Glomerular visceral epithelial cell (primary cell): ENCODE data around the gene MIER2.
"Not testable (repeated sequence)": the region's sequence is repeated elsewhere in the genome, so short reads cannot be mapped to it uniquely, and the experiment has no call there.

Experiments
- DNase-seq: peaks from one replicate; pipeline ENCODE4 v3.0.0-alpha.2; 2016; ENCODE audit errors: extremely low spot score

Gene MIER2, protein sequence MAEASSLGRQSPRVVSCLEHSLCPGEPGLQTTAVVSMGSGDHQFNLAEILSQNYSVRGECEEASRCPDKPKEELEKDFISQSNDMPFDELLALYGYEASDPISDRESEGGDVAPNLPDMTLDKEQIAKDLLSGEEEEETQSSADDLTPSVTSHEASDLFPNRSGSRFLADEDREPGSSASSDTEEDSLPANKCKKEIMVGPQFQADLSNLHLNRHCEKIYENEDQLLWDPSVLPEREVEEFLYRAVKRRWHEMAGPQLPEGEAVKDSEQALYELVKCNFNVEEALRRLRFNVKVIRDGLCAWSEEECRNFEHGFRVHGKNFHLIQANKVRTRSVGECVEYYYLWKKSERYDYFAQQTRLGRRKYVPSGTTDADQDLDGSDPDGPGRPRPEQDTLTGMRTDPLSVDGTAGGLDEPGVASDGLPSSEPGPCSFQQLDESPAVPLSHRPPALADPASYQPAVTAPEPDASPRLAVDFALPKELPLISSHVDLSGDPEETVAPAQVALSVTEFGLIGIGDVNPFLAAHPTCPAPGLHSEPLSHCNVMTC

DNA sequence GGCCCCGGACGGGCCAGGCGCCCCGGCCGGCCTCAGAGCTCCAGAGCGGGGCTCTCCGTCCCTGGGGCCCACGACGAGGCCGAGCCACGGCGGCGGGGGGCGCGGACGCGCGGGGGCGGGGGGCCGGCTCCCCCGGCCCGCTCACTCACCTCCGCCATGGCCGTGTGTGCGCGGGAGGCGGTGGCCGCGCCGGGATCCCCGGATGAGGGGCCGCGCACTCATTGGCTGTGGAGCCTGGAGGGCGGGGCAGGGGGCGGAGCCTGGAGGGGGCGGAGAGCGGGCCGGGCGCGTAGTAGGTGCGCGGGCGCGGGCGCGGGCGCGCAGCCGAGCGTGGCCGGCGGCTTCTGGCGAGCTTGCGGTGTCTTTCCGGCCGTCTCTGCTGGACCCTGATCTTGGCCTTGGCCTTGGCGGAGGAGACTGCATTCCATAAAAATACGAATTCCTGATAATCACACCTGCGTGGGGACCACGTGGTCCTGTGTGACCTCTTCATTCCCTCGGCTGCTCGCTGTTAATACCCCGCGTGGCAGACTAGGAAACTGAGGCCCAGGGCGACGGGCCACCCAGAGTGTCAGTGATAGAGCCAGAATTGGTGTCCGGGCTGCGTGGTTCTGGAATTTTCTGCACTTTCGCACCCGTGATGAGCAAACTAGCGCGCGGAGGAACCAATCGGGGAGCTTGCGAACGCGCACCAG is at the start of gene MIER2:
TSS of gene MIER2 (minus strand) at position 172 of the 695 bp plus-strand sequence. CDS start at position 158, 14 bp downstream.
- peak; percentile 84 for DNase-seq

DNA sequence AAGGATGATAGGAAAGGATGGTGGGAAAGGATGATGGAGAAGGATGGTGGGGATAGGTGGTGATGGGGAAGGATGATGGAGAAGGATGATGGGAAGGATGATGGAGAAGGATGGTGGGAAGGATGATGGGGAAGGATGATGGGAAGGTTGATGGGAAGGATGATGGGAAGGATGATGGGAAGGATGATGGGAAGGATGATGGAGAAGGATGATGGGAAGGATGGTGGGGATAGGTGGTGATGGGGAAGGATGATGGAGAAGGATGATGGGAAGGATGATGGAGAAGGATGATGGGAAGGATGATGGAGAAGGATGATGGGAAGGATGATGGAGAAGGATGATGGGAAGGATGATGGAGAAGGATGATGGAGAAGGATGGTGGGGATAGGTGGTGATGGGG is 49.0 kb upstream of the MIER2 start:
- DNase-seq: not testable (repeated sequence)

DNA sequence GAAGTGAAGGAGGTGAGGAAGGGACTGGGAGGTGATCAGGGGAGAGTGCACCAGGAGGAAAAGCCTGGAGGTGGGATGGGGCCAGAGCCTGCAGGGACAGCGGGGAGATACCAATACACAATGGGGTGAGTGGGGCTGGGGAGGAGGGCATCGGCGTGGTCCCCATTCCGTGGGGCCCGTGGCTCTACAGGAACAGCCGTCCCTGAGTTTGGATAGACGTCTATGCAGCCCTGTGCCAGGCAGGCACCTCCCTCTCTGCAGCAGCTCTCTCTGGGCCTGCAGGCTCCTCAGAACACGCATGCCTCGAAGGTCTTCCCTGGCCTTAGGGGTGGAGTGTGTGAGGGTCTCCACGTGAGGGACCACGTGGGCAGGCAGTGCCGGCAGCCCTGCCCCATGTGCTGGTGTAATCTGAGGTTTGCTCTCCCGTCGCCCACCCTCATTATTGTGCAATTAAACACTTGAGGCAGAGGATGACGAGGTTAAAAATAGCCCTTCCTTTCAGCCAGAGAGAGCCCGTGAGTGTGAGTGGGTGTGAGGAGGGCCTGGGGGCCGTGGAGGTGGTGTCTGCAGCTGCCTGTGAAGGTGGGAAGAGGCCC is 47.9 kb upstream of the MIER2 start:
- DNase-seq: no peak

DNA sequence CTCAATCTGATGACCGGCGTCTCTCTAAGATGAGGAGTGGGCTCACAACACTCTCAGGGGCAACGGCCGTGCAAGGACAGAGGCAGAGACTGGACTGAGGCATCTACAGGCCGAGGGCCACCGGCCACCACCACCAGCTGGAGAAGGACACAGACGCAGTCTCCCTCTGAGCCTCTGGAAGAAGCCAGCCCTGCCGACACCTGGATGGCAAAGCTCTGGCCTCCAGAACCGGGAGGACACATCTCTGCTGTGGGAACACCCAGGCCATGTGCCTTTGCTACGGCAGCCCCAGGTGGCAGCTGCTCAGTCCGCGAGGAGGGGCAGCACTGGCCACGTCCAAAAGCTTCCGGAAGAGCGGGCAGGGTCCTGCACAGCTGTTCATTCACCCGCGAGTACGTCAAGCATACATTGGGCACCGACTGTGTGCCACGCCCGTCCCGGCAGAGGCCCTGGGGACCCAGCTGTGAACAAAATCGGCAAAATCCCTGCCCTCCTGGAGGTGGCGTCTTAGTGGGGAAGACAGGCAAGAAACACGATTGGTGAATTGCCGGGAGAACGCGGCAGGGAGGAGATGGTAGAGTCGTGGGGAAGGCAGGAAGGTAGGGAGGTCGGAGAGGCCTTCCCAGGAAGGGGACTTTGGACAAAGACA is 47.3 kb upstream of the MIER2 start:
- DNase-seq: no peak

DNA sequence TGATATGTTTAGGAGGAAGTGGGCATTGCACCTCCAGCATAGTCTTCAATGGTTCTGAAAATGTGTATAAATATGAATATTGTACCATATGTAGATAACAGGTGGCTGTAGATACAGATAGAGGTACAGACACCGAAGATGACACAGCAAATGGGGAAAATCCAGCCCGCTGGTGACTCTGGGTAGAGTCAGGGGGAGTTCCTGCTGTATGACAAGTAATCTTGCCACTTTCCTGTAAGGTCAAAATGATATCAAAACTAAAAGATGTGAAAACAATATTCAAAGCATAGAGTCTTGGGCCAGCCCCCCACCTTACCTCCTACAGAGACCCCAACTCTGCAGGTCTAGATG is 46.6 kb upstream of the MIER2 start:
- no peak for DNase-seq

DNA sequence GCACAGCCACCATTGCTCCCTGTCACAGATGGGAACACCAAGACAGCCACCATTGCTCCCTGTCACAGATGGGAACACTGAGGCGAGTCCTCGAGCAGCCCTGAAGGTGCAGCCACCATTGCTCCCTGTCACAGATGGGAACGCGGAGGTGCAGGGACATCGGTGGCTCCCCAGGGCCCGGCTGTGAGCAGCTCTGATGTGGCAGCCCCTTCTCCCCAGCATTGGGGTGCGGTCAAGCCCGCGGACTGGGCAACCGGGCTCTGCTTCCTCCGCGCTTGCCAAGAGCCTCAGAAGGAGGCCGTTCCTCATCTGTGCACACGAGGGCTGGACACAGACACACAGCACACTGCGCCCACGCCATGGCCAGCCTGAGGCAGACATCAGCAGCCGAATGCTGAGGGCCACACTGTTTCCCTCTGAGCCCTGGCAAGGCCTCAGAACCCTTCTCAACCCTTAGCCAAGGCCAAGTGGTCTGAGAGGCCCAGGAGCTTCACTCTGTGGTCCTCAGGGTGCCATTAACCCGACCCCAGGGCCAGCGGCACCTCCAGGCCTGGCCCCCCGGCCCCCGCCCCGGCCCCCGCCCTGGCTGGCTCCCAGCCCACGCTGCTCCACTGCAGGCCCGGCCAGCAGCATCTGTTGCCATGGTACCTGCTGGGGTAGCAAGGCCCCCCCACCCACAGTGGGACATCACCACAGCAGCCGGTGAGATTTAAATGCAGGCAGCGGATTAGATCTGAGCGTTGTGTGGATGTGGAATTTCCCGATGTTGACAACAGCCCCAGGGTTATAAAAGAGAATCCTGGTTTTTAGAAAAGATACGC is 46.0 kb upstream of the MIER2 start:
- DNase-seq: no peak

DNA sequence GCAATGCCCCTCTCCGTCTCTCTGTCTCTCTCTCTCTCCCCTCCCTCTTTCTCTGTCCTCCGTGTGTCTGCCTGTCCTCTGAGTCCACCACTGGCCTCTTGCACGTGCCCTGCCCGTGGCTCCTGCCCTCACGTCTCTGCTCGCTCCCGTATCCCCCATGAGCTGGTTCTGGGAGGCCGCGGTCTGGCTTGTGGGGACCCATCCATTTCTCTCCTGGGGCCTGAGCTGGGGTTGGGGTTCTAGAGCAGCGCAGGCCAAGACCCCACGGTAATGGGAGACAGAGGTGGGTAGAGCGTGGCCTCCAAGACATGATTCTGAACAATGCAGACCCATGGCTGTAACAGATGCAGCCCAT is 45.3 kb upstream of the MIER2 start:
- no peak for DNase-seq

DNA sequence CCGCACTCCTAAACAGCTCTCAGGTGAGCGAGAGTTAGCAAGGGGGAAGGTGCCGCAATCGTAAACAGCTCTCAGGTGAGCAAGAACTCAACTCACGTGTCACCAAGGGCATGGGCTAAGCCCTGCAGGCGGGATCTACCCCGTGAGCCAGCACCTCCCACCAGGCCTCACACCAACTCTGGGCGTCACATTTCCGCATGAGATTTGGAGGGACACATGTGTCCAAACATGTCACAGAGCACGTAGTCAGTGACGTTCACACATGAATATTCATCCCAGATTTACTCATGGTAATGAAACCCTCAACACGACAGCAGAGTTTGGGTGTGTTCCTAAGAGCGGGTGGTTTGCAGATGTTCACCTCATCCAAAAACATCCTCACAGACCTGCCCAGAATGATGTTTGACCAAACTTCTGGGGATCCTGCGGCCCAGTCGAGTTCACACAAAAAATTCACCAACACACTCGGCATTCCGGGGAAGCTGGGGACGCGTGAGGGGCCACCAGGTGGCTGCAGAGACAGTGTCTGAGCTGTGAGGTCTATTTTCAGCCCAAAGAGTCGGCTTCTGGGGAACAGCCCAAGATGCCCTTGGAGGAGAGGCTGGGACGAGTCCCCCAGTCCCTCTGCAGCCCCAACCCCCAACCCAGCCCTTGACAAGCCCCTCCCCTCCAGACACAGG is 44.8 kb upstream of the MIER2 start:
- DNase-seq: no peak

DNA sequence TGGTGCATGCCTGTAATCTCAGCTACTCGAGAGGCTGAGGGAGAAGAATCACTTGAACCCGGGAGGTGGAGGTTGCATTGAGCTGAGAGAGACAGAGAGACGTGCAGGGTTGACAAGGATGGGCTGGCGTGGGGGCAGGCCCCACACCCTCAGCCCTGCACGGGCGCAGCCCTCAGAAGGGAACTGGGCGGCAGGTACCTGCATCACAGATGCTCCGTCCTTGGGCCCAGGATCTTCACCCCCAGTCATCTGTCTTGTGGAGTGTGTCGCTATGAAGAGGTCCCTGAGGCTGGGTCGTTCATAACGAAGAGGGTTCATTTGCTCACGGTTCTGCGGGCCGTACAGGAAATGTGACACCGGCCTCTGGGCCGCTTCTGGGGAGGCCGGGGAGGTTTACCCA is 44.1 kb upstream of the MIER2 start:
- DNase-seq: no peak

DNA sequence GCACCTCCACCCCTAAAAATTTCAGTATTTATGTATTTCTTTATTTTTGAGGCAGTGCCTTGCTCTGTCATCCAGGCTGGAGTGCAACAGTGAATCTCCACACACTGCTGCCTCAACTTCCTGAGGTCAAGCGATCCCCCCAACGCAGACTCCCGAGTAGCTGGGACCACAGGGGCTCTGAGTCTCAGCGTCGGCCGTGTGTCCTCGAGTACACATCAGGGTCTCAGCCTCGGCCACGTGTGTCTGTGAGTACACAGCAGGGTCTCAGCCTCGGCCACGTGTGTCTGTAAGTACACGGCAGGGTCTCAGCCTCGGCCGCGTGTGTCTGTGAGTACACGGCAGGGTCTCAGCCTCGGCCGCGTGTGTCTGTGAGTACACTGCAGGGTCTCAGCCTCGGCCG is 43.2 kb upstream of the MIER2 start:
- DNase-seq: no peak

DNA sequence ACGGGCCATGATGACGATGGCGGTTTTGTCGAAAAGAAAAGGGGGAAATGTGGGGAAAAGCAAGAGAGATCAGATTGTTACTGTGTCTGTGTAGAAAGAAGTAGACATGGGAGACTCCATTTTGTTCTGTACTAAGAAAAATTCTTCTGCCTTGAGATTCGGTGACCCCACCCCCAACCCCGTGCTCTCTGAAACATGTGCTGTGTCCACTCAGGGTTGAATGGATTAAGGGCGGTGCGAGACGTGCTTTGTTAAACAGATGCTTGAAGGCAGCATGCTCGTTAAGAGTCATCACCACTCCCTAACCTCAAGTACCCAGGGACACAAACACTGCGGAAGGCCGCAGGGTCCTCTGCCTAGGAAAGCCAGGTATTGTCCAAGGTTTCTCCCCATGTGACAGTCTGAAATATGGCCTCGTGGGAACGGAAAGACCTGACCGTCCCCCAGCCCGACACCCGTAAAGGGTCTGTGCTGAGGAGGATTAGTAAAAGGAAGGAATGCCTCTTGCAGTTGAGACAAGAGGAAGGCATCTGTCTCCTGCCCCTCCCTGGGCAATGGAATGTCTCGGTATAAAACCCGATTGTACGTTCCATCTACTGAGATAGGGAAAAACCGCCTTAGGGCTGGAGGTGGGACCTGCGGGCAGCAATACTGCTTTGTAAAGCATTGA is 42.2 kb upstream of the MIER2 start:
- not testable (repeated sequence) for DNase-seq

DNA sequence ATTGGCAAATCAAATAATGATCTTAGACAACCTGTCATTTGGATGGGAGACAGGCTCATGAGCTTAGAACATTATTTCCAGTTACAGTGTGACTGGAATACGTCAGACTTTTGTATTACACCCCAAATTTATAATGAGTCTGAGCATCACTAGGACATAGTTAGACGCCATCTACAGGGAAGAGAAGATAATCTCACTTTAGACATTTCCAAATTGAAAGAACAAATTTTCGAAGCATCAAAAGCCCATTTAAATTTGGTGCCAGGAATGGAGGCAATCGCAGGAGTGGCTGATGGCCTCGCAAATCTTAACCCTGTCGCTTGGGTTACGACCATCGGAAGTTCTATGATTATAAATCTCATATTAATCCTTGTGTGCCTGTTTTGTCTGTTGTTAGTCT is 41.6 kb upstream of the MIER2 start:
- not testable (repeated sequence) for DNase-seq

DNA sequence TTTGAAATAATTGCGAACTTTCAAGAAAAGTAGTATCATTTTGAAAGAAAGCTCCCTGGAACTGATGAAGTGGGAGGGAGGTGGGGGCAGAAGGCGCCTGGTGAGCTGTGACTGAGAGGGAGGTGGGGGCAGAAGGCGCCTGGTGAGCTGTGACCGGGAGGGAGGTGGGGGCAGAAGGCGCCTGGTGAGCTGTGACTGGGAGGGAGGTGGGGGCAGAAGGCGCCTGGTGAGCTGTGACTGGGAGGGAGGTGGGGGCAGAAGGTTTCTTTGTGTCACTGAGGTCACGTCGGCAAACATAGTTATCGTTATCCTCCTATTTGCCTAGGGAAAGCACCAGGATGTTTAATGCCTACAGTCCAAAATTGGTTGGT is 40.2 kb upstream of the MIER2 start:
- peak; percentile 33 for DNase-seq

DNA sequence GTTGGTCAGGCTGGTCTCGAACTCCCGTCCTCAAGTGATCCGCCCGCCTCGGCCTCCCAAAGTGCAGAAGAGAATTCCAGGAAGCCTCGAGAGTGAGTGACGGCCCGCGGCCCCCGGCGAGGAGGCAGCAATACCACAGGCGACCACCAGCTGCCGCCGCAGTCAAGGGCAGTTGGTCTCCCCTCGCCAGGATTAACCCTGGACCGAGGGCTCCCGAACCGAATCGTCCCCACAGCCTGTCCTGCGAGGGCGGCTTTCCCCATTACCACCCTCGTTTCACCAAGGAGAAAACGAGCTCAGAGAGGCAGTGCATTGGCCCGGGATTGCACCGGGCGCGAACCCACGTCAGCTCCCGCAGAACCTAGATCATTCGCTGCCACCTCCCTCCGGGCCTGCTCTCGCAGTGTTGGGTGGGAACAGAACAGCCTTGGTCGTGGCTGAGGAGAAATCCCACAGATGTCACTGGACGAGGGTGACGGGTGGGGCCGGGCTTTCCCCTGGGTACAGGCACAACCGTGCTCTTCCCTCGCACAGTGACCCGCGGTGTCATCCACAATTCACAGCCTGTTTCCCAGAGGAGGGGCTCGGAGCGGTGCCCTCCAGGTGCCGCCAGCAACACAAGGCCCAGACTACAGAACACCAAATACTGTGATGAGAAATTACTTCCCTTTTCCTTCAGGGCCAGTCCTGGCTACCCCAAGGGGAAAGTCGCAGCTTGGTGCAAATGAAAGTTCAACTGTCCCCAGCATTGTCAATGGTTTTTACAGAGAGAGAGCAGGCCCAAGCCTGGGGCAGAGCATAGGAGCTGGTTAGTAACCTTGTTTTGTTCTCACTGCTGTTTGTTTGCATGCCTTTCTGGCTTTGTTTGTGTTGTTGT is 39.6 kb upstream of the MIER2 start:
- no peak for DNase-seq

DNA sequence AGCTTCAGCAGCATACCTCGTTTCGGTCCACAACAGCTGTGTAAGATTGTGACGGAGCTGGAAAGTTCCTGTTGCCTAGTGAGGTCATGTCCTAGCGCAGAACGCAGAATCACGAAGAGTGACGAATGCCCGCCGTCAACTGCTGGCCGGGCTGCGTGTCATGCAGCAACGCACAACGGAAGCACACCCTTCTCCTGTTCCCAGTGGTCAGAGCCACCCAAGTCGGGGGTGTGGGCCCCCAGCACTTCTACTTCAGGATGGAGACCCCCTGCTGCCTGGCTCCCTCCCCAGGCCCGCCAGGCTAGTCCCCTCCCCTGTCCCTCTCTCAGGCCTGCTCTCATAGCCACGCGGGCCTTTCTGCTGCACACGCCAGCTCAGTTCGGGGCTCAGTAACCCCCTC is 38.4 kb upstream of the MIER2 start:
- DNase-seq: no peak

DNA sequence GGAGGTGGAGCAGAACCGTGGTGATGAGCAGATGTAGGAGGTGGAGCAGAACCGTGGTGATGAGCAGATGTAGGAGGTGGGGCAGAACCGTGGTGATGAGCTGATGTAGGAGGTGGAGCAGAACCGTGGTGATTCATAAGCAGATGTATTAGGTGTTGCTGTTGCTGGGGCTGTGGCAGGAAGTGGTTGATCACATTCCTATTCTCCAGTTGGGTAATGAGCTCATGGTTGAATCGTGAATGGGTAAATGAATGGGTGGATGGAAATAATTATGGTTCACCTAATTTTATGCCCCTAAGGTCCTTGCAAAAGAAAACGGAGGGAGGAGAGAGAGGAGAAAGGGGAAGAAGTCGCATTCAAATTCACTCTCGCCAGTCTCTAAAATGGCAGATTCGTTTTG is 38.0 kb upstream of the MIER2 start:
- peak; percentile 88 for DNase-seq

DNA sequence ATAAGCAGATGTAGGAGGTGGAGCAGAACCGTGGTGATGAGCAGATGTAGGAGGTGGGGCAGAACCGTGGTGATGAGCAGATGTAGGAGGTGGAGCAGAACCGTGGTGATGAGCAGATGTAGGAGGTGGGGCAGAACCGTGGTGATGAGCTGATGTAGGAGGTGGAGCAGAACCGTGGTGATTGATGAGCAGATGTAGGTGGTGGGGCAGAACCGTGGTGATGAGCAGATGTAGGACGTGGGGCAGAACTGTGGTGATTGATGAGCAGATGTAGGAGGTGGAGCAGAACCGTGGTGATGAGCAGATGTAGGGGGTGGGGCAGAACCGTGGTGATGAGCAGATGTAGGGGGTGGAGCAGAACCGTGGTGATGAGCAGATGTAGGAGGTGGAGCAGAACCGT is 37.3 kb upstream of the MIER2 start:
- DNase-seq: not testable (repeated sequence)

DNA sequence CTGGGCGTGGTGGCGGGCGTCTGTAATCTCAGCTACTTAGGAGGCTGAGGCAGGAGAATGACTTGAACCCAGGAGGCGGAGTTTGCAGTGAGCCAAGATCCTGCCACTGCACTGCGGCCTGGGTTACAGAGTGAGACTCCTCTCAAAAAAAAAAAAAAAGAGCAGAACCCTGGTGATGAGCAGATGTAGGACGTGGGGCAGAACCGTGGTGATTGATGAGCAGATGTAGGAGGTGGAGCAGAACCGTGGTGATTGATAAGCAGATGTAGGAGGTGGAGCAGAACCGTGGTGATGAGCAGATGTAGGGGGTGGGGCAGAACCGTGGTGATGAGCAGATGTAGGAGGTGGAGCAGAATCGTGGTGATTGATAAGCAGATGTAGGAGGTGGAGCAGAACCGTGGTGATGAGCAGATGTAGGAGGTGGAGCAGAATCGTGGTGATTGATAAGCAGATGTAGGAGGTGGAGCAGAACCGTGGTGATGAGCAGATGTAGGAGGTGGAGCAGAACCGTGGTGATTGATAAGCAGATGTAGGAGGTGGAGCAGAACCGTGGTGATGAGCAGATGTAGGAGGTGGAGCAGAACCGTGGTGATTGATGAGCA is 36.1 kb upstream of the MIER2 start:
- DNase-seq: not testable (repeated sequence)

DNA sequence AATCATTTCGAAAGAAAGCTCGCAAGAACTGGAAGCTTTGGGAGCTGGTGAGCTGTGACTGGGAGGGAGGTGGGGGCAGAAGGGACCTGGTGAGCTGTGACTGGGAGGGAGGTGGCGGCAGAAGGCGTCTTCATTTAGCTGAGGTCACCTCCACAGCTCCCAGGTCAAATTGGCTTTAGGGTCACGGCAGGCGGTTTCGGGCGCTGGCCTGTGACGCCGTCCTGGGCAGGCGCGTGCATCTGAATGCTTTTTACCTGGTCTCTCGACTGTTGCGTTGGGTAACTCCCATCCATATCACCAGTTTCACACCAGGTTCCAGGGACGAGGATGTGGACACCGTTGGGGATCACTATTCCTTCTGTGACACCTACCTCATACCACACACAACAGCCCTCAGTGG is 35.2 kb upstream of the MIER2 start:
- no peak for DNase-seq
